ENCODE data around the gene LANCL1. TPM values are rescaled to one million over a fixed set of nuclear protein-coding genes. Genes with fewer than 3 reads are reported as not detected.

Gene LANCL1, protein sequence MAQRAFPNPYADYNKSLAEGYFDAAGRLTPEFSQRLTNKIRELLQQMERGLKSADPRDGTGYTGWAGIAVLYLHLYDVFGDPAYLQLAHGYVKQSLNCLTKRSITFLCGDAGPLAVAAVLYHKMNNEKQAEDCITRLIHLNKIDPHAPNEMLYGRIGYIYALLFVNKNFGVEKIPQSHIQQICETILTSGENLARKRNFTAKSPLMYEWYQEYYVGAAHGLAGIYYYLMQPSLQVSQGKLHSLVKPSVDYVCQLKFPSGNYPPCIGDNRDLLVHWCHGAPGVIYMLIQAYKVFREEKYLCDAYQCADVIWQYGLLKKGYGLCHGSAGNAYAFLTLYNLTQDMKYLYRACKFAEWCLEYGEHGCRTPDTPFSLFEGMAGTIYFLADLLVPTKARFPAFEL
- total RNA-seq = 10 to 100 TPM; 46.1 to 47.5 TPM

DNA sequence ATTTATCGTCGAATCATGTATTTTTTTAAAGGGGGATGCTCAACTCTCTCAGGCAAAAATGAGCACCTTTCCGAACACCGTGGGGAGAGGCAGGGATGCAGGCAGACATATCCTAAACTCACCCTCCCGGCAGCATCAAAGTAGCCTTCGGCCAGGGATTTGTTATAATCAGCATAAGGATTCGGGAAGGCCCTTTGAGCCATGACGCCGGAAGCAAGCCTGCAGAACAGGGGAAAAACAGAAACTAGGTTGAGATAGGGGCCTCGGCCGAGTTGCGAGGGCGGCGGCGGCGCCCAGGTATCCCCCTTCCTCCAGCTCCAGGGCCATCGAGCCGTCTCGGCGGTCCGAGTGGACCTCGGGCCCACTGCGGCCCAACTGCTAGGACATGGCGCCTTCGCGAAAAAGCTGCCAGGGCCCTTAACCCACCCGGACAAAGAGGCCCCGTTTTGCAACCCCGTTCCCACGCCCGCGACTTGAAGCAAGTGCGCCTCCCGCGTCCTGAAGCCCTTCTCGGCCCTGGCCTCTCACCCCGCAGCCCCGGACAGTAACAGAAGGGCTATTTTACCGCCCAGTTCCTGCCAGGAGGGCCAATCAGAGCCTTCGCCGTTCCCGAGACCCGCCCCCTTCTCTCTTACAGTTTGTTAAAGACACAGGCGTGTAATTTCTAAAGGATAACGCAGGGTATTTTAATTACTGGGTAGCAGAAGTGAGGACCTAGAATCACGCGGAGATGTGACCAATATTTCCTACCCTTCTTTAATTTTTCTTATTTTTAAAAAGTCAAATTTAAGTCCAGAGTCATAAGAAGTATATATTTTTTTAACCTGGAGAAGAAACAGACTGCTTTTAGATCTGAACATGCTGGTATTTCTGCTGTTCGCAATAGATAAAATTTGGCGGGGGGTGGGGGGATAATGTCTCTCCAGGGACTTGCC, at the start of gene LANCL1:
Gene LANCL1 (minus strand): TSS at position 566 of the 935 bp plus-strand sequence. CDS start 363 bp downstream, at position 203.
- Mint-ChIP-seq H3K4me3 (peak within 1 kb of the TSS; percentile 98), H3K27me3 (ENCODE audit: low read depth) (no peaks in the 10 kb centered on the region), H3K27ac (peak within 1 kb of the TSS; percentile 98), H3K4me1 (ENCODE audit: low read depth) (peaks cover 46% of the 10 kb centered on the region), H3K36me3 (ENCODE audit: low read depth) (peaks cover 11% of the 10 kb centered on the region), H3K9me3 (no peaks in the 10 kb centered on the region)
- peak; percentile 91 for DNase-seq
- intact Hi-C loops (cut with micrococcal nuclease) = loop anchor here (1.0 kb wide), 2 partner anchors 305 to 474 kb away; partner anchors contain the start of genes KANSL1L and RPE
- CTCF ChIA-PET = interaction anchor here (0.6 to 1.7 kb wide), 2 partner anchors 26 to 151 kb away, joined by 3 to 5 read pairs; no protein-coding TSS in a partner anchor

DNA sequence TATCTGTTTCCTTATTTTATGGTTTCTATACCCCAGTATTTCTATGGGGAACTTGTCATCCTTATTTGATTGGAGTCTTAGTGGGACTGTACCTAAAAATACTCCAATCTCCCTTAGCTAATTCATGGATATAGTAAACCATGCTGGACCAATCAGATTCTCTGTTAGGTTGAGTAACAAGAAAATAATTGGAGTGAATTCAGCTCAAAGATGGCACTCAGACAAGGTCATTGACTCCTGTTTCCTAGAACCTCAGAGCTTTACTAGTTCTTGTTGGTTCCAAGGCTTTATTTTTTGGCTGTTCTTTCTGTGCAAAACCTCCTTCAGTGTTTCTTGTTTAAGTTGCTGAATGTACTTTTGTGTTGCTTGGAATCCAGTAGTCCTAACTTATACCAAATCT, 48.0 kb upstream of the LANCL1 start:
- H3K27me3 Mint-ChIP-seq (ENCODE audit: low read depth) = peaks cover 18% of the 10 kb centered on the region
- no peak for DNase-seq
- no peaks in the 10 kb centered on the region for H3K36me3 Mint-ChIP-seq (ENCODE audit: low read depth)
- no peaks in the 10 kb centered on the region for H3K4me1 Mint-ChIP-seq (ENCODE audit: low read depth)
- H3K4me3 Mint-ChIP-seq = no peak overlapping the region
- intact Hi-C loops (cut with micrococcal nuclease) = no loop called here
- no peak overlapping the region for H3K27ac Mint-ChIP-seq
- no peaks in the 10 kb centered on the region for H3K9me3 Mint-ChIP-seq
- CTCF ChIA-PET = interaction anchor here (1.1 kb wide), 1 partner anchor 22 kb away, joined by 3 read pairs; no protein-coding TSS in a partner anchor

DNA sequence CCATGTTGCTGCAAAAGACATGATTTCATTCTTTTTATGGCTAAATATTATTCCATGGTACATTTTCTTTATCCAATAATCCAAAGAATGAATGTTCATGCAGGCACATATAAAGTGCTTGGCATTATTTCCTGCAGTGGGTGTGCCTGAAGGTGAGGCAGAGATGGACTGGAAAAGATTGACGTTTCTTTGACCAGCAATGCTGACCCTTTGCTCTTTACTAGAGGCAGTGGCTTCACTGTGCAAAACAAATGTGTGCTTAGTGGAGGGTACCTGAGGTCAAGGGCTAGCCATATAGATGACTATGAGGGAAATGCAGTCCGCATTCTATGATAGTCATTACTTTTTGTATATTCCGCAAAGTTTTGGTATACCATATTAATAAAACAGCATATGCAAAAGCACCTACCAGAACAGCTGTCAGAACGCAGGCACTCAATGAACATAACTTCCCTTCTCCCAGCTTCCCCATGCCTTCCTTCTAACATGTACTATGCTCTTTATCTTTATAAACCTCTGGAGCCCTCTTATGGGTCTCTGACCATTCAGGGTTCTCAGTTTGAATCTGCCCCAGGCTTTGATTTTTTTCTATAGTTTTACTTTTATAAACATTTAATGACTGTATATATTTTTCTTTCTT, 47.2 kb upstream of the LANCL1 start:
- peaks cover 18% of the 10 kb centered on the region for H3K27me3 Mint-ChIP-seq (ENCODE audit: low read depth)
- intact Hi-C loops (cut with micrococcal nuclease) = no loop called here
- no peak overlapping the region for H3K4me3 Mint-ChIP-seq
- no peaks in the 10 kb centered on the region for H3K9me3 Mint-ChIP-seq
- H3K27ac Mint-ChIP-seq = no peak overlapping the region
- no peaks in the 10 kb centered on the region for H3K36me3 Mint-ChIP-seq (ENCODE audit: low read depth)
- no peak for DNase-seq
- CTCF ChIA-PET = interaction anchor here (1.1 kb wide), 1 partner anchor 21 kb away, joined by 3 read pairs; no protein-coding TSS in a partner anchor
- H3K4me1 Mint-ChIP-seq (ENCODE audit: low read depth) = no peaks in the 10 kb centered on the region

DNA sequence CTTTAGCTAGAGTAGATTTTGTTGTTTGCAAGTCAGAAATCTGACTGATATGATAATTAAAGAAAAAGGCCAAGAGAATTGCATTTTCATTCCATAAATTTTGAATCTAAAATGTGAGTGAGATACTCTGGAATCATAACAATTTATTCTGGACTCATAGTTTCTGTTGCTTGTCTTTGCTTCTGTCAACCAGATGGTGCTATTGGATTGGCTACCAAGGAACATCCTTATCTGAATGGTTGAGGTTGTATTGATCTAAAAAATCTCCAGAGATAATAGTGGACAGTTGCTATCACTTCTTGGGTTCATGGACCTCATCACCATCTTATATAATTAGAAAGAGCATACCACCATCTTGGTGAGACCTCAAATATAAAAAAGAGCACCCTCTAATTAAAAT, 45.8 kb upstream of the LANCL1 start:
- Mint-ChIP-seq H3K36me3 (ENCODE audit: low read depth) (no peaks in the 10 kb centered on the region), H3K4me3 (no peak overlapping the region), H3K27me3 (ENCODE audit: low read depth) (peaks cover 18% of the 10 kb centered on the region), H3K27ac (no peak overlapping the region), H3K4me1 (ENCODE audit: low read depth) (no peaks in the 10 kb centered on the region), H3K9me3 (no peaks in the 10 kb centered on the region)
- CTCF ChIA-PET = no interaction called here
- no peak for DNase-seq
- intact Hi-C loops (cut with micrococcal nuclease) = no loop called here

DNA sequence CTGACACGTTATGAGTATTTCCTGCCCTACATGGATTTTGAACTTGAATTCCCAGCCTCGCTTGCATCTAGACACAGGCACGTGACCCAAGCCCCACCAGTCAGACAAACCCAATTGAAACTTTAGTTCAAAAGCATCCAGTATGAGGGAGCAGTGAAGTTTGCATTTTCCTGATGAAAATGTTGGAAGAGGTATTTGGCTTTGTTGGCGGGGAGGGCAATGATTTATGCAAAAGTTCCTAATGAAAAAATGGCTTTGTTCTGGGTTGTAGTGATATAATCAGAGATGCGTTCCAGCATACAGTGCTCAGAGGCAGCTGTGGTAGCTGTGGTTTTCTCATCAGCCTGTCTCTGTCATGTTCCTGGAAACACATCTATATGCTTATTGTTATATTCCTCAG, 43.0 kb upstream of the LANCL1 start:
- intact Hi-C loops (cut with micrococcal nuclease) = no loop called here
- no peaks in the 10 kb centered on the region for H3K36me3 Mint-ChIP-seq (ENCODE audit: low read depth)
- H3K27ac Mint-ChIP-seq = no peak overlapping the region
- H3K4me1 Mint-ChIP-seq (ENCODE audit: low read depth) = no peaks in the 10 kb centered on the region
- no peak for DNase-seq
- H3K27me3 Mint-ChIP-seq (ENCODE audit: low read depth) = peaks cover 18% of the 10 kb centered on the region
- CTCF ChIA-PET = interaction anchor here (1.3 kb wide), 1 partner anchor 17 kb away, joined by 3 read pairs; no protein-coding TSS in a partner anchor
- H3K9me3 Mint-ChIP-seq = no peaks in the 10 kb centered on the region
- no peak overlapping the region for H3K4me3 Mint-ChIP-seq

DNA sequence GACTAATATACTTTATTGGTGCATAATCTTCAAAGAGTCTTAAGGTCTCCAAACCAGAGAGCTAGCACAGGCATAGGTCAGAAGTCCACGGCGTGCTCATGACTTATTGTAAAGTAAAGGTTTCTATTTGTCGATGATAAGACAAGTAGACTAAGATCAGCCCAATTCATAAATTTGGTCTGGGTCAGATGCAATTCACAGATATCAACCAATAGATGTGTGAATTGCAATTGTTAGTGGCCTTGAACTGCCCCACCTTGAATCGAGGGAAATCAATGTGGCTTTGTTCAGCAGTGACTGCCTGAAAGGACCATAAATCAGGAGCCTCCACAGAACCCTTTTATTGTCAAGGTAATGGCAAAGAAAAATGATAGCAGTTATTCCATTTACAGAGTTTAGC, 40.7 kb upstream of the LANCL1 start:
- H3K27me3 Mint-ChIP-seq (ENCODE audit: low read depth) = peaks cover 12% of the 10 kb centered on the region
- no peak for DNase-seq
- no peaks in the 10 kb centered on the region for H3K4me1 Mint-ChIP-seq (ENCODE audit: low read depth)
- intact Hi-C loops (cut with micrococcal nuclease) = no loop called here
- CTCF ChIA-PET = no interaction called here
- no peak overlapping the region for H3K4me3 Mint-ChIP-seq
- no peak overlapping the region for H3K27ac Mint-ChIP-seq
- H3K9me3 Mint-ChIP-seq = no peaks in the 10 kb centered on the region
- H3K36me3 Mint-ChIP-seq (ENCODE audit: low read depth) = no peaks in the 10 kb centered on the region

DNA sequence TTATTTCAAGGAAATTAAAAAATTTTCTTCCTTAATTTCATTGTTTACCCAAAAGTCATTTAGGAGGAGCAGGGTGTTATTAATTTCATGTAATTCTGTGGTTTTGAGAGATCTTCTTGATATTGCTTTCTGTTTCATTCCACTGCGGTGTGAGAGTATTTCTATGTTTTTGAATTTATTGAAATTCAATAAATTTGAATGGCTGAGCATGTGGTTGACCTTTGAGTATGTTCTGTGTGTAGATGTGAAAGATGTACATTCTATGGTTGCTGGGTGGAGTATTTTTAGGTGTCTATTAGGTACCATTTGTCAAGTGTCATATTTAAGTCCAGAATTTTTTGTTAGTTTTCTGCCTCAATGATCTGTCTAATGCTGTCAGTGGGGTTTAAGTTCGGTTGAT, 39.4 kb upstream of the LANCL1 start:
- CTCF ChIA-PET = interaction anchor here (2.9 kb wide), 1 partner anchor 12 kb away, joined by 13 read pairs; no protein-coding TSS in a partner anchor
- H3K27ac Mint-ChIP-seq = no peak overlapping the region
- H3K27me3 Mint-ChIP-seq (ENCODE audit: low read depth) = peaks cover 12% of the 10 kb centered on the region
- no peak overlapping the region for H3K4me3 Mint-ChIP-seq
- DNase-seq = no peak
- H3K36me3 Mint-ChIP-seq (ENCODE audit: low read depth) = no peaks in the 10 kb centered on the region
- H3K4me1 Mint-ChIP-seq (ENCODE audit: low read depth) = no peaks in the 10 kb centered on the region
- peaks cover 3% of the 10 kb centered on the region for H3K9me3 Mint-ChIP-seq
- intact Hi-C loops (cut with micrococcal nuclease) = no loop called here

DNA sequence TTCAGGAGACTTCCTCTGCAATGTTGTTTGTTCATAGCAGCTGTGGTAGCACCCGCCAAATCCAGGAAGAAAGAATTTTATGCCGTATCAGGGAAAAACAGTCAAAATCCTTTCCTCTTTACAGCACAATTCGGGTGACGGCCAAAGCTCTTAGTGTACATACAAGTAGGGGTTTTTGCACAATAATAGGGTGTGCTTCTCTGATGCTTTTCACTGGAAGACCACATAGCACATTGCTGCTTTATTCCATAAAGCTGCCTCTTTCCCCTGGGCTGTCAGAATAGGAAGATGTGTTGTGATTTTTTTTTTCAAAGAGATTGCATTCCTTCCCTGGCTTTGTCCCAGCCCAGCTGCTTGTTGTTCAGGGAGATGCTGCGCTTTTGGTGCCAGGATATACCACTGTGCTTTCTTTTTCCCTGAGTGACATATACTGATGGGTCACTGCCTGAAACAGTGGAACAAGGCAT, 27.2 kb upstream of the LANCL1 start:
- peaks cover 17% of the 10 kb centered on the region for H3K9me3 Mint-ChIP-seq
- H3K36me3 Mint-ChIP-seq (ENCODE audit: low read depth) = peaks cover 5% of the 10 kb centered on the region
- DNase-seq = no peak
- intact Hi-C loops (cut with micrococcal nuclease) = loop anchor here (1.0 to 2.0 kb wide), 2 partner anchors 59 to 655 kb away; no protein-coding TSS in a partner anchor
- H3K4me1 Mint-ChIP-seq (ENCODE audit: low read depth) = peaks cover 7% of the 10 kb centered on the region
- no peak overlapping the region for H3K27ac Mint-ChIP-seq
- CTCF ChIA-PET = interaction anchor here (0.6 to 2.6 kb wide), 11 partner anchors 8 to 1899 kb away, joined by 3 to 13 read pairs (median 5); partner anchors contain the start of gene LANCL1
- no peak overlapping the region for H3K4me3 Mint-ChIP-seq
- peaks cover 24% of the 10 kb centered on the region for H3K27me3 Mint-ChIP-seq (ENCODE audit: low read depth)

DNA sequence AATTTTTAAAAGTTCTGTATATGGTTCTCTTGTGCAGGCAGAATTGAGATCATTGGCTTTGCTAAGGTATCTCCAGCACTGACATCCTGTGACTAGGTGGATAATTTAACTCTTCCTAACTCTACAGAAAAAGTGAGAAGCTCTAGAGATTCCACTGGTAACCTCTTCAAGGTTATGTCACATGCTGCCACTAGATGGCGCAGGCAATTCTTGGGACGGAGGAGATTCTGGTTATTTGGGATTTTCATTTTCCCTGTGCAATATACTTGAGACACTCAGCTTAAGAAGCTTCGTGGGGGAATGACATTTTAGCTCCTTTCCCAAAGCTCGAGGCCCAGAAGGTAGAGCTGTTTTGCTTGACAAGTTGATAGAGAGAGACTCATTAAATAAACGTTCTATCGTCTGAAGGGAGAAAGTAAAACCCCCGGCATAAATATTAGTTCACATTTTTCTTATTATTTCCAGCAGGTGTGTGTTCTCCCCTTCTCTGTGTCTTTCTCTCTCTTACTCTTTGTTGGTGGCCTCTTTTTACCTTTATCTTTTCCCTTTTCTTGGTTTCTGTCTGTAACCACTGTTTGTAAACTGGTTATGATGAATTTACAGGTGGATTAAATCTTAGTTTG, 26.6 kb upstream of the LANCL1 start:
- peak; percentile 52 for DNase-seq
- Mint-ChIP-seq H3K4me1 (ENCODE audit: low read depth) (peaks cover 7% of the 10 kb centered on the region), H3K27ac (no peak overlapping the region), H3K9me3 (peaks cover 15% of the 10 kb centered on the region), H3K36me3 (ENCODE audit: low read depth) (peaks cover 5% of the 10 kb centered on the region), H3K4me3 (peak overlapping the region; percentile 49), H3K27me3 (ENCODE audit: low read depth) (peaks cover 25% of the 10 kb centered on the region)
- CTCF ChIA-PET = interaction anchor here (0.6 to 2.6 kb wide), 12 partner anchors 8 to 1898 kb away, joined by 3 to 13 read pairs (median 4); partner anchors contain the start of gene LANCL1
- intact Hi-C loops (cut with micrococcal nuclease) = loop anchor here (1.0 to 2.0 kb wide), 2 partner anchors 58 to 655 kb away; no protein-coding TSS in a partner anchor

DNA sequence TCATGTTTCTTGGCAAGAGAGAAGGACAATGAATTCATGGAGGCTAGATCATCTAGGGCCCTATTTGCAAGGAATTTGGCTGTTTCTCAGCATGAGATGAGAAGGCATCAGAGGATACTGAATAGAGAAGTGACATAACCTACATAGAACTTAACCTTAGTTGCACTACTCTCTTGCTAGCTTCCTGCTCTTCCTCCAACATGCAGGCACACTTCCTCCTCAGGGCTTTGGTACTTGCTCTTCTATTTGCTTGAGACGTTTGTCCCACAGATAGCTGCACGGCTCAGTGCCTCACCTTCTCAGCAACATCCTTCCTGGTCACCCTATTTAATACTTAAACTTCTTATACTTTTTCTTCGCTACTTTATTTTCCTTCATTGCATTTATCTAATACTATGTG, 20.0 kb upstream of the LANCL1 start:
- intact Hi-C loops (cut with micrococcal nuclease) = no loop called here

DNA sequence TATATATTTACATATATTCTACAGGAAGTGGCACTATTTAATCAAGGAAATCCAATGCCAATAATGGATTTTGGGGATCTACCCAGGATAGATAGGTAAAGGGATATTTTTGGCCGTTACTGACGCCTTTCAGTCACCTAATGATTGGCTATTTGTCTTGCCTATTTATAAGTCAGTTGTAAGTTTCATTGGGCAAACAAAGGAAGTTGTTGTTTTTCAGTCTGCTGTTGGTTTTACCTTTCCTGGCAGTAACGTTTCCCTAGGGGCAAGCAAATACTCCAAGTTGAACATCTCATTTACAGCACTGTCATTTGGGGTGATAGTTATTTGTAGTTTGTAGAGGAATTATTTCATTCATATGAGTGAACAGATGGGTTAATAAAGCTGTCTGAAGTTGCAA, 17.0 kb upstream of the LANCL1 start:
- Mint-ChIP-seq H3K27me3 (ENCODE audit: low read depth) (no peaks in the 10 kb centered on the region), H3K4me1 (ENCODE audit: low read depth) (peaks cover 7% of the 10 kb centered on the region), H3K9me3 (no peaks in the 10 kb centered on the region), H3K27ac (no peak overlapping the region), H3K36me3 (ENCODE audit: low read depth) (no peaks in the 10 kb centered on the region), H3K4me3 (no peak overlapping the region)
- CTCF ChIA-PET = interaction anchor here (2.4 kb wide), 1 partner anchor 9 kb away, joined by 6 read pairs; no protein-coding TSS in a partner anchor
- intact Hi-C loops (cut with micrococcal nuclease) = no loop called here
- DNase-seq = no peak

More for the DNA sequence above, 20.0 kb upstream of the LANCL1 start:
- H3K4me1 Mint-ChIP-seq (ENCODE audit: low read depth) = peaks cover 7% of the 10 kb centered on the region
- peaks cover 7% of the 10 kb centered on the region for H3K9me3 Mint-ChIP-seq
- no peak for DNase-seq
- H3K27me3 Mint-ChIP-seq (ENCODE audit: low read depth) = peaks cover 7% of the 10 kb centered on the region
- no peak overlapping the region for H3K27ac Mint-ChIP-seq
- CTCF ChIA-PET = interaction anchor here (0.6 kb wide), 1 partner anchor 298 kb away, joined by 3 read pairs; no protein-coding TSS in a partner anchor
- no peak overlapping the region for H3K4me3 Mint-ChIP-seq
- peaks cover 4% of the 10 kb centered on the region for H3K36me3 Mint-ChIP-seq (ENCODE audit: low read depth)
